ENCODE data around the gene C1orf74. TPM values are rescaled to one million over a fixed set of nuclear protein-coding genes. Genes with fewer than 3 reads are reported as not detected.

The C1orf74 gene
- total and polyA plus RNA-seq, 2 donors (not counting 3 experiments of a cell fraction or from before 2014, with no cell fraction given), result 2.4 to 3.0 TPM

DNA sequence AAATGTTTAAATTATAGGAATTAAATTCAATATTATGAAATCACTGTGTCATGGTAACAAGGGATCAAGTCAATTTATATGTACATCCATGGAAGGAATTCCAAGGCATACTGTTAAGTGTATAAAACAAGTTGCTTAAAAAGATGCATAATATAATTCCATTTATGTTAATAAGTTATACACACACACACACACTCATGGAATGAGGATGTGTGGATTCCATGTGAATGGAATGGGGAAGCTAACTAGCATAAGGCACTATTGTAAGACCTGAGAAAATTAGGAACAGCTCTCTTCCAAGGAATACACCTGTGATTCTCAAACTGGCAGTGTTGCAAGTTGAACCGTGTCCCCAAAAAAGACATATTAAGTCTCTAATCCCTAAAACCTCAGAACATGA lies 46.1 kb downstream of the C1orf74 start:
- H3K36me3 ChIP-seq (ENCODE audit: control insufficient read depth in 2 of 2, extremely low read depth in 1 of 2, insufficient read depth in 2 of 2, low read length in 2 of 2), result no peaks in the 10 kb centered on the region
- no peak overlapping the region for H2AFZ ChIP-seq (ENCODE audit: low read depth, low read length)
- FAIRE-seq (no peak), DNase-seq (ENCODE audit: low read depth, low spot score) (no peak)
- H3K4me1 ChIP-seq (ENCODE audit: control insufficient read depth, extremely low read depth, insufficient read depth, low read length), result no peaks in the 10 kb centered on the region
- no peak for TF ChIP-seq POLR2A (IDR thresholded peaks at IDR 0.05; ENCODE audit: low read depth, low read length)
- TF ChIP-seq JUN (IDR thresholded peaks at IDR 0.05; ENCODE audit: borderline replicate concordance, insufficient read depth, insufficient read length, low read depth), result no peak
- no peak for TF ChIP-seq MYC (IDR thresholded peaks at IDR 0.05; ENCODE audit: low read depth, low read length)
- no peak for TF ChIP-seq GATA2 (IDR thresholded peaks at IDR 0.05; ENCODE audit: insufficient read depth, insufficient read length, low read depth, low read length)
- TF ChIP-seq, protein P1, sequence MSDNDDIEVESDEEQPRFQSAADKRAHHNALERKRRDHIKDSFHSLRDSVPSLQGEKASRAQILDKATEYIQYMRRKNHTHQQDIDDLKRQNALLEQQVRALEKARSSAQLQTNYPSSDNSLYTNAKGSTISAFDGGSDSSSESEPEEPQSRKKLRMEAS (IDR thresholded peaks at IDR 0.05; ENCODE audit: insufficient read depth, insufficient read length), result no peak
- TF ChIP-seq EZH2 (IDR thresholded peaks at IDR 0.05; ENCODE audit: borderline replicate concordance, low read depth, low read length, severe bottlenecking), result no peak
- TF ChIP-seq FOS (IDR thresholded peaks at IDR 0.05; ENCODE audit: borderline replicate concordance, insufficient read depth, low read length), result no peak
- TF ChIP-seq POLR2AphosphoS5 (IDR thresholded peaks at IDR 0.05; ENCODE audit: insufficient read depth, low read depth, low read length), result no peak
- TF ChIP-seq, protein P2, sequence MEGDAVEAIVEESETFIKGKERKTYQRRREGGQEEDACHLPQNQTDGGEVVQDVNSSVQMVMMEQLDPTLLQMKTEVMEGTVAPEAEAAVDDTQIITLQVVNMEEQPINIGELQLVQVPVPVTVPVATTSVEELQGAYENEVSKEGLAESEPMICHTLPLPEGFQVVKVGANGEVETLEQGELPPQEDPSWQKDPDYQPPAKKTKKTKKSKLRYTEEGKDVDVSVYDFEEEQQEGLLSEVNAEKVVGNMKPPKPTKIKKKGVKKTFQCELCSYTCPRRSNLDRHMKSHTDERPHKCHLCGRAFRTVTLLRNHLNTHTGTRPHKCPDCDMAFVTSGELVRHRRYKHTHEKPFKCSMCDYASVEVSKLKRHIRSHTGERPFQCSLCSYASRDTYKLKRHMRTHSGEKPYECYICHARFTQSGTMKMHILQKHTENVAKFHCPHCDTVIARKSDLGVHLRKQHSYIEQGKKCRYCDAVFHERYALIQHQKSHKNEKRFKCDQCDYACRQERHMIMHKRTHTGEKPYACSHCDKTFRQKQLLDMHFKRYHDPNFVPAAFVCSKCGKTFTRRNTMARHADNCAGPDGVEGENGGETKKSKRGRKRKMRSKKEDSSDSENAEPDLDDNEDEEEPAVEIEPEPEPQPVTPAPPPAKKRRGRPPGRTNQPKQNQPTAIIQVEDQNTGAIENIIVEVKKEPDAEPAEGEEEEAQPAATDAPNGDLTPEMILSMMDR (IDR thresholded peaks at IDR 0.05; ENCODE audit: extremely low read depth in 1 of 2, insufficient read depth in 1 of 2, low read depth in 1 of 2, low read length in 2 of 2), result no peak
- H3K4me3 ChIP-seq (replicated peaks in 1 of 3; ENCODE audit: insufficient read depth in 1 of 3, low read depth in 1 of 3, low read length in 3 of 3), result no peak overlapping the region
- no peaks in the 10 kb centered on the region for H3K79me2 ChIP-seq (ENCODE audit: control insufficient read depth, insufficient read depth, low read length)
- H3K27me3 ChIP-seq (ENCODE audit: control insufficient read depth in 2 of 2, insufficient read depth in 2 of 2, low read length in 2 of 2), result peaks cover 0 to 15% of the 10 kb centered on the region in 2 experiments
- BruUV-seq (replicated peaks), result no TSS peak
- intact Hi-C loops (cut with micrococcal nuclease) (no loop called here), dilution Hi-C loops (cut with MboI; ENCODE audit: extremely low pct_ligation_motif_present, low sequenced_read_pairs) (no loop called here)
- H3K9me1 ChIP-seq (replicated peaks; ENCODE audit: control insufficient read depth, extremely low read depth, insufficient read depth, low read length), result no peaks in the 10 kb centered on the region
- no peak overlapping the region for H3K27ac ChIP-seq (ENCODE audit: insufficient read depth, low read depth, low read length)
- H3K9me3 ChIP-seq (replicated peaks; ENCODE audit: control insufficient read depth, insufficient read depth, low read length), result no peaks in the 10 kb centered on the region
- no peak overlapping the region for H3K9ac ChIP-seq (replicated peaks; ENCODE audit: extremely low read depth, insufficient read depth, low read length)
- ChIA-PET POLR2A (no interaction called here), CTCF (interaction anchor here (2.1 kb wide), 1 partner anchor 169 kb away, joined by 4 read pairs; no protein-coding TSS in a partner anchor)
- no peak overlapping the region for H3K4me2 ChIP-seq (ENCODE audit: insufficient read depth, low read length)
- H4K20me1 ChIP-seq (replicated peaks; ENCODE audit: control insufficient read depth, extremely low read depth, insufficient read depth, low read length), result no peaks in the 10 kb centered on the region
